H7 (cell line): ENCODE measurements around the gene MDM1. TPM values are rescaled to one million over a fixed set of nuclear protein-coding genes. Genes with fewer than 3 reads are reported as not detected.

Source experiments
- DNase-seq: peaks from one replicate; pipeline ENCODE4 v3.0.0; 2012
- H3K27me3 ChIP-seq: 2 replicates; pipeline ENCODE4 v1.6.0; 2011; ENCODE audit warnings: mild to moderate bottlenecking, low read length; ENCODE audit not compliant: control insufficient read depth, insufficient read depth
- H3K36me3 ChIP-seq: replicated peaks from 2 replicates; pipeline ENCODE4 v1.5.1; 2011; ENCODE audit warnings: low read length; ENCODE audit not compliant: control insufficient read depth, insufficient read depth
- H3K4me3 ChIP-seq: 2 replicates; pipeline ENCODE4 v1.5.1; 2011; ENCODE audit warnings: low read depth, mild to moderate bottlenecking, control low read depth, low read length, moderate library complexity; ENCODE audit not compliant: insufficient read depth
- total RNA-seq: library from RNA; depleted of rRNA; stranded (reverse); fragments of >200 nt; shearing (Covaris generic); gene quantifications from 2 replicates; pipeline ENCODE4 v1.2.3, GENCODE V29; 2014

MDM1 gene
- total RNA-seq, 1 experiment from 2014 or later = 7.6 TPM

GRCh38 chr12:68285541-68285940, 46.6 kb downstream of the MDM1 start:
- H3K27me3 ChIP-seq = no peaks in the 10 kb centered on the region
- no peaks in the 10 kb centered on the region for H3K36me3 ChIP-seq
- DNase-seq = no peak
- no peak overlapping the region for H3K4me3 ChIP-seq

DNA sequence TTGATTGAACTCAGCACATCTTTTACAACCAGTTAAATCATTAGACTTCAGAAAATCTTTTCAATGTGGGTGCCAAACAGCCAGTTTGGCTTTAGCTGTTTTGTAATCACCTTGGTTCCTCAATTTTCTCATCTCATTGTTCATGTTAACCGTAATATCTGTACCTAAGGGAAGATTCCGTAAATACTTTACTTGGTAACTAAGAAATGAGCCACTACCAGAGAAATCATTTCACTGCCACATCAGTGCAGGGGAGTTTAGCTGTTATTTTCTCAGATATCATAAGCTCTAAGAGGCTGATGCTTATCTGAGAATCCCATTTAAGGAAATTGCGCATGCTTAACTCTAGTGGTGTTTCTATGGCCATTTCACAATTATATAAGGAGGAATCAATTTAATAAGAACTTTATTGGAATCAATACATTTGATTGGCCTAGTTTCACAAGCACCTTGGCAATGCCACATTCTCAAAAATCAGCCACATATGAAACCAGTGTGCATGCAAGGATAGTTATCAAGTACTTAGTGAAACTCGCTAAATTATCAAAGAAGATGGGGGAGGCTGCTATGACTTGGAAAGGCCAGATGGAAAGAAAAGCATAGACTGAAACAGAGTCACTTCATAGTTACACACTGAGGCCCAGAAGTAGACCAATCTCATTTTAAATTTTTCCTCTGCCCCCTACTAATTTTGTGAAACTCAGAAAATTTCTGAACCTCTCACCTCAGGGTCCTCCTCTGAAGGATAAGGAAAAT, 50.7 kb downstream of the MDM1 start:
- Histone ChIP-seq H3K4me3 (no peak overlapping the region), H3K27me3 (no peaks in the 10 kb centered on the region), H3K36me3 (no peaks in the 10 kb centered on the region)
- no peak for DNase-seq

GRCh38 chr12:68280240-68280639, 51.9 kb downstream of the MDM1 start:
- no peak for DNase-seq
- Histone ChIP-seq H3K36me3 (no peaks in the 10 kb centered on the region), H3K27me3 (no peaks in the 10 kb centered on the region), H3K4me3 (no peak overlapping the region)

- Histone ChIP-seq H3K4me3 (no peak overlapping the region), H3K27me3 (no peaks in the 10 kb centered on the region)
- no peak for DNase-seq
Observed at GRCh38 chr12:68279227-68280054, 52.7 kb downstream of the MDM1 start.

DNA sequence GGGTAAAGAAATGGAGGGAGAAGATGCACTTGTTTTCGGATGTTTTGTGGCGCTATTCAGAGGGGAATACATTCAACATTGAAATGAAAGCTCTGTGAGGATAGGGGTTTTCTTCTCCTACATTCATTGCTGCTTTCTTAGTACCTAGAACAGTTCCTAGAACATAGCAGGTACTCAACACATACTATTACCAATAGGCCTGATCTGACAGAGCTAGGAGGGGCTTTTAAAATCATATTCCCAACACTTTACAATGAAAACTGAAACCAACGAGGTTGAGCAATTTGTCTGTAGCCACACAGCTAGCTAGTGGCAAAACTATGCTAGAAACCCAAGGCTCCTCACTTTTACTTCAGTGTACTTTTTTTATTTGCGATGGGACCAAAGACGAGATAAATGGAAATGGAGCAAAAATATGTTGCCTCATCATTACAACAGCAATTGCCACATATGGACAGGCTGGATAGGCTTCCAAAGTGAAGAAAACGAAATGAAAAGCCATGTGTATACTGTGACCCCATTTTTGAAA, 55.7 kb downstream of the MDM1 start:
- Histone ChIP-seq H3K36me3 (no peaks in the 10 kb centered on the region), H3K4me3 (no peak overlapping the region), H3K27me3 (no peaks in the 10 kb centered on the region)
- DNase-seq = no peak

More at GRCh38 chr12:68279227-68280054, 52.7 kb downstream of the MDM1 start:
- no peaks in the 10 kb centered on the region for H3K36me3 ChIP-seq

DNA sequence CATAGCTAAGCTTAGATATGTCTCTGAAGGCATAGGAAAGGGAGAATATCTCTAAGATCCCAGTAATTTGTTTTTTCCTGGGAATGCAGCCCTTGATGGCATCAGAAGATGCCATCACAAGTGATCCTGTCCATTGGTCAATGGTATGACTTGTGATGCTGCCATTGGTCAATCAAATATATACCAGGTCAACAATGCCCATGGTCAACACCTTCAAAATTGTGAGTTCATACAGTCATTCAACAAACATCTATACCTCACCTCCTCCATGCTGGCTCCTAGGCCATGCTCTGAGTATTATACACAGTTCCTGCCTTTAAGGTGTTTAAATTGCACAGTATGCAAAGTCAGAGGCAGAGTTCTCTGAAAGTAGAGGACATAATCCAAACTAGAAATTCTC, 59.4 kb downstream of the MDM1 start:
- H3K27me3 ChIP-seq = no peaks in the 10 kb centered on the region
- H3K4me3 ChIP-seq = no peak overlapping the region
- DNase-seq = no peak
- H3K36me3 ChIP-seq = no peaks in the 10 kb centered on the region

DNA sequence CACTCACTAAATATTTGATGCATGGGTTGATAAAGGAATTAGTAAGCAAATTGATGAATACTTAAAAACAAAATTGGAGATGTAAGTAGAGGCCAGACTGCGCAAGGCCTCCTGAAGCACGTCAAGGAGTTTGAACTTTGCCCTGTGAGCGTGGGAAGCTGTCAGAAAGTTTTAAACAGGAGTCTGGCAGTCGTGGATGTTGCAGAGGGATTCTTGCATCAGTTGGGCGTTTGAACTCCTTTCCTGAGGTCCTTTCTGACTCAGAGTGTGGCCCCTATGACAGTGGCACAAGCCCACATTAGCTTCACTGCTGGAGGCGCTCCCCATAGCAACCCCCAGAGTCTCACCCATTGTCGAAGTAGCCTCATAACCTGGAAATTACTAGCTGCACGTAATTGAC, 60.8 kb downstream of the MDM1 start:
- DNase-seq = no peak
- Histone ChIP-seq H3K27me3 (no peaks in the 10 kb centered on the region), H3K36me3 (no peaks in the 10 kb centered on the region)

DNA sequence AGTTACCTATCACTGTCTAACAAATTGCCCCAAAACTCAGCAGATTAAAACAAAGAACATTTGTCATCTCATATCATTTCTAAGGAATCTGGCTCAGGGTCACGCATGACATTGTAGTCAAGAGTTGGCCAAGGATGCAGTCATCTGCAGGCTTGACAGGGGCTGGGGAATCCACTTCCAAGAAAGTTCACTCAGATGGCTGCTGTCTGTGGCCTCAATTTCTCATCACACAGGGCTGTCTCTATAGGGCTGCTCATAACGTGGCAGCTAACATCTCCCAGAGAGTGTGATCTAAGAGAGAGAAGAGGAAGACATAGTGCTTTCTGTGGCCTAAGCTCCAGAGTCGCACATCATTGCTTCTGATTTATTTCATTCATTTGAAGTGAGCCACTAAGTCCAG, 61.8 kb downstream of the MDM1 start:
- Histone ChIP-seq H3K27me3 (no peaks in the 10 kb centered on the region), H3K4me3 (no peak overlapping the region), H3K36me3 (no peaks in the 10 kb centered on the region)
- DNase-seq = no peak

More for the DNA sequence above, 60.8 kb downstream of the MDM1 start:
- no peak overlapping the region for H3K4me3 ChIP-seq

DNA sequence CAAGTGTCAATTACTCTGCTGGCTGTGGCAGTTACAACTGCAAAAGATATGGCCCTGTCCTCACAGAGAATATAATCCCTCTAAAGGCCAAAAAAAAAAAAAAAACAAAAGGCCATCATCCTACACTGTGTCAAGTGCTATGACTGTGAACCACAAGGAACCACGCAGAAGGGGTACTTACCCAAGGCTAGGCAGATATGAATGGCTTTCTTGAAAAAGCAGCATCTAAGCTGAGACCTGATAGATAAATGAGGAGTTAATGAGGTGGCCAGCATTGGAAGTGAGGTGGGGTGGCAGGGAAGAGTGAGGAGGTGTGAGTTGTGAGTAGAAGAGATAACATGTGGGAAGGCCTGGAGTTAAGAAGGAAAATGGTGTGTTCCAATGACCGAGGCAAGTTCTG, 62.4 kb downstream of the MDM1 start:
- H3K27me3 ChIP-seq = no peaks in the 10 kb centered on the region
- H3K36me3 ChIP-seq = no peaks in the 10 kb centered on the region
- H3K4me3 ChIP-seq = no peak overlapping the region
- DNase-seq = no peak

DNA sequence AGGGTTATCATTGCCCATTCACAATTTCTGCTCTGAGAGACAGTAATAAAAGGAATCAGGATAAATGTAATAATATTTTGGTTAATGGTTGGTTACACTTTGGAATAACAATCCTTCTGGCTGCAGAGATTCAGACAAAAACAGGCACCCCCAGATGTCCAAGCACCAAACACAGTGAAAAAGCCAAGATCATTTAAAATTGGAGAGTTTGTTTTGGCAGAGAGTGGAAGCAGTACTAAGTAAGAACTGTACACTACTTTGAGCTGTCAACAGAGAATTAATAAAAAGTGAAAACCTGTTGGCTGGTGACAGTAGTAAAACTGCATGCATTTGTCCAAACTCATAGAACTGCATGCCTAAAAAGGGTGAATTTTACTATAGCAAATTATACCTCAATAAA, 63.2 kb downstream of the MDM1 start:
- Histone ChIP-seq H3K27me3 (no peaks in the 10 kb centered on the region), H3K36me3 (no peaks in the 10 kb centered on the region), H3K4me3 (no peak overlapping the region)
- DNase-seq = no peak

GRCh38 chr12:68267892-68268396, 64.2 kb downstream of the MDM1 start:
- Histone ChIP-seq H3K4me3 (no peak overlapping the region), H3K27me3 (no peaks in the 10 kb centered on the region), H3K36me3 (no peaks in the 10 kb centered on the region)
- no peak for DNase-seq

- no peak for DNase-seq
- Histone ChIP-seq H3K4me3 (no peak overlapping the region), H3K36me3 (no peaks in the 10 kb centered on the region), H3K27me3 (no peaks in the 10 kb centered on the region)
Observed at GRCh38 chr12:68264857-68265256, 67.3 kb downstream of the MDM1 start.

DNA sequence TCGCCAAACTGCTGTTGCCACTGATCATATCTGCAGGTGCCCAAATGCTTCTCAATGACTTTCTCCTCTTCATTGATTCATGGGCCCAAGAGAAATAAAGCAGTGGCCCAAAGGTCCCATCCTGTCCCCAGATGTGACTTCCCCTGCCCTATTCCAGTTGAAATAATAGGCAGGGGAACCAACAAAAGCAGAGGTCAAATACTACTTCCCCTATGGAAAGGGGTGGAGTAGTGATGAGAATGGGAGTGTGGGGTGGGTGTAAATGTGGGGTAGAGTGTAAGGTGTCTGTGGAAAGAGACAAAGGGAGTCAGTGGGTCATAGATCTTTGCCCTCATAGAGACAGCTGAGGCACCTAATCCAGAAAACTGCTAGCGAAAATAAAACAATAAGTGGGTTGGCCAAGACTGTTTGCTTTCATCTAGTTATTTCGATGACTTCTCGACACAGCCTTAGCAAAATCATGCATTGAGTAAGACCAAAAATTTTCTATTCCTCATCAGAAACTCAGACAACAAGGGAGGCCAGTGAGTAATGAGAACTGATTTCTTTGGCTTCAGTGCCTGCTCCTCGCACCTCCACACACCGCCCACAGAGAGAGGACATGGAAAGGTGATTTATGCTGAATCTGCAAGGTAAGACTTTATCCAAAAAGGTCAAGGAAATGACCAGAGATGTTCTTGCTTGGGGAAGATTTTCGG, 67.9 kb downstream of the MDM1 start:
- DNase-seq = no peak
- H3K36me3 ChIP-seq = no peaks in the 10 kb centered on the region
- no peaks in the 10 kb centered on the region for H3K27me3 ChIP-seq
- H3K4me3 ChIP-seq = no peak overlapping the region

DNA sequence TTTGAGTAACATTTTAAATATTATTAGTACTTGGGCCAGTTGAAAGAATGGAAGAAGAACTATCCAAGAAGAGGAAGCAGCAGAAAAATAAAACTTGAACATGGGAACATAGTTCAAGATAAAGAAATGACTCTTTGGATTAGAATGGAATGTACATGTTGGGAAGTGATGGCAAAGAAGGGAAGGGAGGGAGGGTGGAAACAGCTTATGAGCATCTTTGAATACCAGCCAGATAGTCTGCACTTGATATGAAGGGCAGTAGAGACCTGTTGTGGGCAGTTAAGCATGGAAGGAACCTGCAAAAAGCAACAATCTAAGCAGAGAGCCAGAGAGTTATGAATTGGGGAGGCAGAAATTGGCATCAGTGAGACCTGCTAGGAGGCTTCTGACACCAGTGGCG, 68.8 kb downstream of the MDM1 start:
- Histone ChIP-seq H3K27me3 (no peaks in the 10 kb centered on the region), H3K4me3 (no peak overlapping the region), H3K36me3 (no peaks in the 10 kb centered on the region)
- DNase-seq = no peak
